OCI-LY3 (cell line): ENCODE results near the gene TLR9.

Source experiments
- H2AFZ ChIP-seq: fragments of 200-600, 300-600 bp; shearing (Covaris generic); 2 replicates; pipeline ENCODE4 v1.6.0; 2014; ENCODE audit warnings: antibody characterized with exemption, low read depth, low read length
- H3K27ac ChIP-seq: fragments of 200-600, 300-600 bp; sonication (generic); 2 replicates; pipeline ENCODE4 v1.5.1; 2014; ENCODE audit warnings: mild to moderate bottlenecking, low read length, moderate library complexity, mixed read lengths
- H3K27me3 ChIP-seq: fragments of 200-600, 300-600 bp; sonication (generic); 2 replicates; pipeline ENCODE4 v1.6.1; 2014; ENCODE audit warnings: low read depth, low read length, mixed read lengths
- H3K36me3 ChIP-seq: fragments of 200-600, 300-600 bp; sonication (generic); replicated peaks from 2 replicates; pipeline ENCODE3; 2014; ENCODE audit warnings: low read depth, low read length, mixed read lengths
- H3K4me1 ChIP-seq: fragments of 300-600, 200-600 bp; sonication (generic); 2 replicates; pipeline ENCODE4 v1.6.1; 2014; ENCODE audit warnings: low read length, mixed read lengths
- H3K4me2 ChIP-seq: fragments of 200-600, 300-600 bp; sonication (generic); 2 replicates; pipeline ENCODE4 v1.6.1; 2014; ENCODE audit warnings: low read length, mixed read lengths
- H3K4me3 ChIP-seq: fragments of 300-600, 200-600 bp; sonication (generic); 2 replicates; pipeline ENCODE4 v1.5.1; 2014; ENCODE audit warnings: antibody characterized with exemption, mild to moderate bottlenecking, low read length, moderate library complexity
- H3K79me2 ChIP-seq: fragments of 300-600, 200-600 bp; shearing (Covaris generic); 2 replicates; pipeline ENCODE4 v1.6.1; 2014; ENCODE audit warnings: mild to moderate bottlenecking, low read length, mixed read lengths
- H3K9ac ChIP-seq: fragments of 300-600, 200-600 bp; shearing (Covaris generic); 2 replicates; pipeline ENCODE4 v1.6.0; 2014; ENCODE audit warnings: mild to moderate bottlenecking, low read length, moderate library complexity
- H3K9me3 ChIP-seq: fragments of 200-600, 300-600 bp; shearing (Covaris generic); 2 replicates; pipeline ENCODE4 v1.6.1; 2014; ENCODE audit warnings: low read length, mixed read lengths; ENCODE audit not compliant: insufficient read depth
- H4K20me1 ChIP-seq: fragments of 200-600, 300-600 bp; sonication (generic); 2 replicates; pipeline ENCODE4 v1.6.1; 2016; ENCODE audit warnings: low read length, mixed read lengths; ENCODE audit not compliant: insufficient read depth
- CTCF ChIP-seq: fragments of 200-600, 300-600 bp; sonication (generic); IDR thresholded peaks from 2 replicates; pipeline ENCODE4 v1.5.1; 2014; ENCODE audit warnings: antibody characterized with exemption, low read length, low read depth
- EZH2phosphoT487 ChIP-seq: fragments of 200-600 bp; shearing (Covaris generic); IDR thresholded peaks from 2 replicates; pipeline ENCODE4 v1.6.1; 2018; ENCODE audit warnings: antibody characterized with exemption, mixed run types, low read depth

Gene TLR9

GRCh38 chr3:52259448-52259847 lies 34.0 kb upstream of the TLR9 start:
- Histone ChIP-seq H4K20me1 (peaks cover 31% of the 10 kb centered on the region), H3K4me3 (no peak overlapping the region), H3K9ac (no peak overlapping the region), H3K79me2 (peaks cover 68% of the 10 kb centered on the region), H3K4me2 (no peak overlapping the region), H3K27ac (no peak overlapping the region), H3K27me3 (no peaks in the 10 kb centered on the region), H2AFZ (no peak overlapping the region), H3K9me3 (no peaks in the 10 kb centered on the region), H3K4me1 (peaks cover 15% of the 10 kb centered on the region), H3K36me3 (peaks cover 82% of the 10 kb centered on the region)
- no peak for TF ChIP-seq CTCF
- TF ChIP-seq EZH2phosphoT487 = no peak

- Histone ChIP-seq H4K20me1 (peaks cover 31% of the 10 kb centered on the region), H3K79me2 (peaks cover 65% of the 10 kb centered on the region), H3K4me1 (peaks cover 19% of the 10 kb centered on the region), H3K27me3 (no peaks in the 10 kb centered on the region), H3K27ac (no peak overlapping the region), H3K4me3 (no peak overlapping the region), H3K9ac (no peak overlapping the region), H2AFZ (no peak overlapping the region), H3K36me3 (peaks cover 82% of the 10 kb centered on the region), H3K4me2 (no peak overlapping the region), H3K9me3 (no peaks in the 10 kb centered on the region)
- TF ChIP-seq EZH2phosphoT487 (no peak), CTCF (no peak)
Measured at GRCh38 chr3:52259035-52259434, 33.6 kb upstream of the TLR9 start.

- Histone ChIP-seq H2AFZ (no peak overlapping the region), H3K4me1 (peaks cover 24% of the 10 kb centered on the region), H3K9me3 (no peaks in the 10 kb centered on the region), H3K27me3 (no peaks in the 10 kb centered on the region), H3K4me2 (no peak overlapping the region), H4K20me1 (peaks cover 31% of the 10 kb centered on the region), H3K9ac (no peak overlapping the region), H3K27ac (no peak overlapping the region), H3K4me3 (no peak overlapping the region), H3K36me3 (peaks cover 79% of the 10 kb centered on the region), H3K79me2 (peaks cover 59% of the 10 kb centered on the region)
- TF ChIP-seq CTCF = no peak
- TF ChIP-seq EZH2phosphoT487 = no peak
Measured at GRCh38 chr3:52257911-52258310, 32.5 kb upstream of the TLR9 start.

- TF ChIP-seq EZH2phosphoT487 (no peak), CTCF (no peak)
- no peak overlapping the region for H3K4me3 ChIP-seq
- no peak overlapping the region for H3K27ac ChIP-seq
- H2AFZ ChIP-seq = no peak overlapping the region
- peaks cover 22% of the 10 kb centered on the region for H4K20me1 ChIP-seq
- no peaks in the 10 kb centered on the region for H3K27me3 ChIP-seq
- peaks cover 21% of the 10 kb centered on the region for H3K4me1 ChIP-seq
- no peaks in the 10 kb centered on the region for H3K9me3 ChIP-seq
- no peak overlapping the region for H3K9ac ChIP-seq
- H3K4me2 ChIP-seq = no peak overlapping the region
- peaks cover 52% of the 10 kb centered on the region for H3K79me2 ChIP-seq
- H3K36me3 ChIP-seq = peaks cover 73% of the 10 kb centered on the region
Measured at GRCh38 chr3:52256622-52257021, 31.2 kb upstream of the TLR9 start.
